Stimulated activated CD4-positive, alpha-beta T cell treated with anti-CD3 and anti-CD28 coated beads, TNF-alpha, amount 100 ng/mL, for 24 hours (primary cell): ENCODE measurements around the gene CYP1A2.

ENCODE experiments used
- DNase-seq, 3 experiments: peaks; one replicate each; pipeline ENCODE4 v3.0.0-alpha.2; 2020; ENCODE audit warnings: low read depth in 3 of 3

Gene CYP1A2

DNA sequence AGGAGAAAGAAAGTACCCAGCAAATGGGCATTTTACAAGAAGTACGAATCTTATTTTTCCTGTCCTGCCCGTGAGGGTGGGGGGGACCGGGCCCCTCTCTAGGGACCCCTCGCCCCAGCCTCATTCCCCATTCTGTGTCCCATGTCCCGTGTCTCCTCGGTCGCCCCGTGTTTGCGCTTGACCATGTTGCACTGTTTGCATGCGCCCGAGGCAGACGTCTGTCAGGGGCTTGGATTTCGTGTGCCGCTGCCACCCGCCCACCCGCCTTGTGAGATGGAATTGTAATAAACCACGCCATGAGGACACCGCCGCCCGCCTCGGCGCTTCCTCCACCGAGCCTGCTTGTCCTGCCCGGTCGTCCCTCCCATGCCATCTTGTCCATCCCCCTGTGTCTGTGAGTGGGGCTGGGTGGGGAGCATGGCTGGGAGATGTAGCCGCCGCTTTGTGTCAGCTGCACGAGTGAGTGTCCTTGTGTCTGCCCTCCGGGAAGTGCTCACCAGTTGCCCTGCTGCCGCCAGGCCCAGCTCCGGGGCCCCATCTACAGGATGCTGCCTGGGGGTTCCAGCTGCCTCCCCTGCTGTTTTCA, 54.3 kb downstream of the CYP1A2 start:
- DNase-seq: no peak

DNA sequence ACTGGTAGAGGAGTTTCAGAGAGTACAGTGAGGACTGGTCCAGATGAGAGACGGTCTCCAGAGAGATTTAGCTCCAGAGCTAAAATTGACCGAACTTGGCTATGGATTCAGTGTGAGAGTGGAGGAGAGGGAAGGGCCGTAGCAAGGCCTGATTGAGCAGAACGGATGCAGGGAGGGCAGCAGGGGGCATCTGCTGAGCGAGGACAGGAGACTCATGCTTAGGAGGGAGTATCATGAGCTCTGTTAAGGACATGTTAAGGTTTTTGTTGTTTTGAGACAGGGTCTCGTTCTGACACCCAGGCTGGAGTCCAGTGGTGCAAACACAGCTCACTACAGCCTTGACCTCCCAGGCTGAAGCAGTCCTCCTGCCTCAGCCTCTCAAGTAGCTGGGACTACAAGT, 56.3 kb downstream of the CYP1A2 start:
- no peak for DNase-seq
